Smooth muscle cell of the brain vasculature (primary cell): ENCODE results near the gene GABRA4.

ENCODE experiments used
- DNase-seq: peaks from one replicate; pipeline ENCODE4 v3.0.0-alpha.2; 2012; ENCODE audit warnings: low read depth, low spot score

GABRA4 gene

GRCh38 chr4:46979726-46980125 is 13.7 kb downstream of the GABRA4 start:
- DNase-seq, result no peak

DNA sequence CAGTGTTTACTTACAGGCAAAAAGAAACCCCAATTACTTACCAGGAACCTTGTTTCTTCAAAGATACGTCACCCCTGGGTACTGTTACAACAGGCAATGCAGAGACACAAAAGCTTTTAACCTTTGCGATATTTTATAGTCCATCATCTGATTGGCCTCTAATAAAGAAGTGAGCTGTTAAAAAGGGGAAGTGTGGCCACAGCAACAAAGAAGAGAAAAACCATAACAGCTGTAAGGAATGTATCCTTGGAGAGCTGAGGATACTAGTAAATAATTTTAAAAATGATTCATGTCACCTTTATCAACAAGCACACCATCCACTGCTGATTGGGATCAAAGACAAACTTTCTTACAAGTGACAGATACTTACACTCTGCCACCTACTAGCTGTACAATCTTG is 14.1 kb downstream of the GABRA4 start:
- no peak for DNase-seq

GRCh38 chr4:46977245-46977644 is 16.1 kb downstream of the GABRA4 start:
- no peak for DNase-seq

GRCh38 chr4:46975812-46976553 is 17.4 kb downstream of the GABRA4 start:
- DNase-seq, result no peak

GRCh38 chr4:46974891-46975543 is 18.4 kb downstream of the GABRA4 start:
- DNase-seq, result no peak

- no peak for DNase-seq
Observed at GRCh38 chr4:46968847-46969246, 24.5 kb downstream of the GABRA4 start.

- no peak for DNase-seq
Observed at GRCh38 chr4:46967631-46968030, 25.8 kb downstream of the GABRA4 start.

- DNase-seq, result no peak
Observed at GRCh38 chr4:46958742-46959488, 34.5 kb downstream of the GABRA4 start.

DNA sequence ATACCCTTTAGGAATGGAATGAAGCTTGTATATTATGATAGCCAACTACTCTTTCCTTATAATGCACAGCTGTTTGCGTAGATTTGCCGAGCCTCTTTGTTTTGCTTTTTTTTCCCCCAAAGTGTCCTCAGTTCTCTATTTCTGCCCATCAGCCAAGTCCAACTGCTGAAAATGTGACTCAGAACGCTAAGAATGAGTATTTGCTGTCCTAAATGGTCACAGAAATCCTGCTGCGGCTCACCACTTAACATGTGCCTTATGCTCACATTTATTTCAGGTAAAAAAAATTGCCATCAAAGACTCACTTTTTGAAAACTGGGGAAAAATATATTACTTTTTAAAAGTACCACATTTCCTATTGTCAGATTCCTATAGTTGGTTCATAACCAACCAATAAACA is 36.9 kb downstream of the GABRA4 start:
- DNase-seq, result no peak

DNA sequence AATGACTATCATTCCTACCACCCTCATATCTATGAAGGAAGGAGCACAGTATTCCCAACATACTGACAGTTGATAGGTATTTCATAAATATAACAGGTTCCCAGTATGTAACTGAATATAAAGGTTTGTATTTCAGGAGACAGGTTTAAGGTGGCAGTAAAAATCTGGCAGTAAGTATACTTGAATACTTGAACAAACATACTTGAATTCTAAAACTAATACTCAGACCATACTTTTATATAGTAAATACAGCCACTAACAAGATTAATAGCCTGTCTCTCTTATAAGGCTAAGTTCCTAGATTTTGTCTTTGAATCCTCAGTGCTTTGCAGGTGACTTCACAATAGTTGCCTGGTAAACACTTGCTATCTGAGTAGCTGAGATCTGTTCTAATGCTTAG is 37.8 kb downstream of the GABRA4 start:
- no peak for DNase-seq

GRCh38 chr4:46954643-46955042 is 38.7 kb downstream of the GABRA4 start:
- no peak for DNase-seq

DNA sequence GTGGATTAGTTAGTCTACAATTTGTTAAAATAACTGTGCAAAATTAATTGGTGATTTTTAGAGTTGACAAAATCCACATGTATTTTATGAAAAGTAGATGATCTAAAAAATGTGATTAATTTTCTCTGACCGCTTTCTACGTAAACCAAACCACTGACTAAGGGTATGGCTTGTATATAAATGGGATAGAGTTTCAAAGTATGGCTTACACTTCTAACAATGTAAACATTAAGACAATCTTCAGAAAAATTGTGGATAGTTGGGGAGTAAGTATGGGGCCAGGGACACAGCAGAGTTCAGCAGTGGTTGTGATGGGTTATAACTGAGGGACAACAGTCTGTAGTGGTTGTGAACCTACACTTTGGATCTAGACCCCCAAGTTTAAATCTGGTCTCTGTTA is 39.8 kb downstream of the GABRA4 start:
- no peak for DNase-seq

DNA sequence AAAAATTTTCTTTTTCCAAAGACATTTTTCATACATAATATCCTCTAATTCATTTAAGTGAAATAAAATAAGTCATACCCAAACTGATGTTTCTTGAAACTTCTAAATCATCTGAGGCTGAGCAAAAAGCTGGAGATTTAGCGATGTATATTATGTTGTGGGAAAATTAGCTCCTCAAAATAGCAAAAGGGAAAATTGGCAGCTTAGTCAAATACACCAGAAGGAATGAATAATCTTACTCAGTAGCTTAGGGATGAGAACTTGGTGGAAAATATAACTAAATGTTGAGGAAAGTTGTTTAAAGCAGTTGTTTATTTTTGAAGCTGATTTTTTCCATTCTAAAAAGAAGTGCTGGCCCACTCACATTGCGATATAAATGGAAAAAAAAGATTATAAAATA is 40.9 kb downstream of the GABRA4 start:
- DNase-seq, result no peak

- no peak for DNase-seq
Observed at GRCh38 chr4:46950826-46951225, 42.6 kb downstream of the GABRA4 start.

GRCh38 chr4:46949822-46950221 is 43.6 kb downstream of the GABRA4 start:
- no peak for DNase-seq

GRCh38 chr4:46947541-46947940 is 45.8 kb downstream of the GABRA4 start:
- DNase-seq, result no peak

- DNase-seq, result no peak
Observed at GRCh38 chr4:46946919-46947536, 46.4 kb downstream of the GABRA4 start.

DNA sequence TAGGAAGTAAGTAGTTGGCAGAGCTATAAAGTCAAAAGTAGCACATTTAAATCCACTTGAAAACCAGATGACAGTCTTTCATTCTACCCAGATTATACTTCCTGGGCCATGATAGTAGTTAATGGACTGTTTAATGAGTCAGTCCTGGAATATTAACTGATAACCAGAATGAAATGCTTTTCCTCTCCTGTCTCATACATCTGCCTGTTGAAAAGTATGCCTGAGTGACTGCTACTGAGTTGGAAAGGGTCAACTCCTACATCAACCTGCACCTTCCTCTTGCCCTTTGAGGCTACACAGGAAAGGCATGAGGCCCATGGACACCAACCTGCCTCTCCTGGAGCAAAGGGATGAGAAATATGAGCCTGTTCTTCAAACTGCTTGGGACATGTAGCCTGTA is 48.3 kb downstream of the GABRA4 start:
- DNase-seq, result no peak

DNA sequence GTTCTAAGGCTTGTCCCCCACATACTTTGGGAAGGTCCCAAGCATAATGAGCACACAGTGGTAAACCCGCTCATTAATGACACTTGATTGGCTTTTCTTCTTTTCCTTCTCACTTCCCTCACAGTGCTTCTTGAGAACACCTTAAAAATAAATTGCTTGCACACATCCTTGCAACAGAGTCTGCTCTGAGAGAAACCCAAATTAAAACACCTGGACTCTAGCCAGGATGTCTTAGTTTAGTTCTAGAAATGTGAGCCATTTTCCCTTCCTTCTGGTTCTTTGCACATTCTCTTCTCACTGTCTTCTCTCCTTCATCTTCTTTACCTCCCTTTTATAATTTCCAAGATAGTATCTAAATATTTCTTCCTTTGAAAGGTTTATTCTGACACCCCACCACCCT is 49.0 kb downstream of the GABRA4 start:
- no peak for DNase-seq

DNA sequence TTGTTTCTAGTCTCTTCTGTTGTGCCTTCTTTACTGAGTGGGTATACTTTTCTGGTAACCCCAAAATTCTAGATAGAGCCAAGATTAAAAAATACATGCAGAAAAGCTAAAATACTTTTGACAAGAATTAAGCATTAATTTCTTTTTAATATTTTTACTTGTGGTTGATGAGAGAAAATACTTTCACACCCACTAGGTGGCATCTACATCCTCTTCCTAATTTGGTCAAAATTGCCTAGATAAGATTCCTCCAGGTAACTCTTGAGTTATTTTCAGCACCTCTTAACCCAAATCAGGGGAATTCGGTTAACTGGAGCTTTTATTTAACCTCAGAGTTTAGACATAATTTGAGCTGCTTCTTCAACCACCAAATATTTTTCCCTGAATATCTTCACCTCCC is 55.9 kb downstream of the GABRA4 start:
- no peak for DNase-seq

DNA sequence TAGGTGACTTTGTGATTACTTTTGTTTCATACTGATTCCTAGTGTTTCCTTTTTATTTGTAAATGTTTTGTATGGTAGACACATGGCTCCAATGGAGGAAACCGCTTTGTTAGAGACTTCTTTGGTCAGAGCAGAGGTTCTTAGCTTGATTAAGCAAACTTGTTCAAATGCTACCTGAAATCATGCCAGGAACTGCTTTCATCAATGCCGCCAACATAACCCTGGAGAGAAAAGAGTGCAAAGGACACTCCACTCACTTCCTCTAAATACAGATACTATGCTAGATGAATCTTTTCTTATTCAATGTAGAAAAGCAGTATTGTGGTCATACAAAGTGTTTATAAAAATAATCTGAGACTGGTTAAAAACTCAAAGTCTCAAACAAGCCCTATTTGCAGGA is 58.7 kb downstream of the GABRA4 start:
- no peak for DNase-seq

DNA sequence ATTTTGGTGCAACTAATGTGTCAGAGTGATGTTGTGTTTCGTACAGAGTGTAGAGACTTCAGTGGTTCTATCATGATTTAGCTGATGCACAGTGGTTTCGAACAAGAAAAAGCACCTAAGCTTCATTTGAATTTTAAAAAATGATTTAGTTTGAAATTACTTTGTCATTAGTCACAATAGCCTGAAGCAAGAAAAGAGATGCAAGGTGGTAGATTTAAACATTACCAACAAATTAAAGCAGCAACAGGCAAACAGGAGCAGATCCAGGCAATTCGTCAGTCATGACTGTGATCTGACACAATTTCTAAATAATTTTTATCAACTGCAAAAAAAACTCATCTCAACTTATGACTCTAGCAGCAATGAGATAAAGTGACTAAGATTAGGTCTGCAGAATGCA is 59.7 kb downstream of the GABRA4 start:
- no peak for DNase-seq
